NT2/D1 (cell line): Measurements from ENCODE around the gene IGF1R.

Experiments used
- DNase-seq: peaks from one replicate; pipeline ENCODE4 v3.0.0-alpha.2; 2011; ENCODE audit warnings: low read depth, low spot score
- H3K27me3 ChIP-seq: 2 replicates; pipeline ENCODE4 v1.6.0; 2011; ENCODE audit warnings: mild to moderate bottlenecking; ENCODE audit not compliant: insufficient read length, insufficient read depth
- H3K36me3 ChIP-seq: 2 replicates; pipeline ENCODE4 v1.6.1; 2011; ENCODE audit warnings: mild to moderate bottlenecking, low read length, mixed read lengths; ENCODE audit not compliant: insufficient read depth, insufficient read length
- H3K4me1 ChIP-seq: 2 replicates; pipeline ENCODE4 v1.5.1; 2011; ENCODE audit not compliant: insufficient read depth, insufficient read length
- H3K4me3 ChIP-seq: 2 replicates; pipeline ENCODE4 v1.5.1; 2011; ENCODE audit warnings: low read depth; ENCODE audit not compliant: insufficient read length
- H3K9ac ChIP-seq: 2 replicates; pipeline ENCODE4 v1.6.0; 2011; ENCODE audit warnings: low read depth; ENCODE audit not compliant: insufficient read length
- H3K9me3 ChIP-seq: 2 replicates; pipeline ENCODE4 v1.5.1; 2011; ENCODE audit warnings: mild to moderate bottlenecking, low read length; ENCODE audit not compliant: insufficient read depth
- SUZ12 ChIP-seq: IDR thresholded peaks from 2 replicates; pipeline ENCODE4 v1.6.1; 2011; ENCODE audit not compliant: insufficient read length, insufficient read depth; ENCODE audit errors: extremely low read depth
- YY1 ChIP-seq: IDR thresholded peaks from 2 replicates; pipeline ENCODE4 v1.6.1; 2011; ENCODE audit not compliant: insufficient read length, insufficient read depth
- ZNF274 ChIP-seq: IDR thresholded peaks from 2 replicates; pipeline ENCODE4 v1.6.1; 2011; ENCODE audit warnings: mild to moderate bottlenecking, low read depth, low read length

IGF1R gene

GRCh38 chr15:98981851-98982722 is 333.7 kb downstream of the IGF1R start:
- TF ChIP-seq SUZ12 (no peak), YY1 (no peak), ZNF274 (no peak)
- peaks cover 14% of the 10 kb centered on the region; the same call in 1 of the 2 replicates for H3K9me3 ChIP-seq
- DNase-seq, result no peak
- H3K27me3 ChIP-seq, result no peaks in the 10 kb centered on the region
- H3K4me1 ChIP-seq, result no peaks in the 10 kb centered on the region
- no peaks in the 10 kb centered on the region for H3K36me3 ChIP-seq
- no peak overlapping the region for H3K4me3 ChIP-seq
- H3K9ac ChIP-seq, result no peak overlapping the region

GRCh38 chr15:98983334-98983733 is 335.0 kb downstream of the IGF1R start:
- Histone ChIP-seq H3K27me3 (no peaks in the 10 kb centered on the region), H3K9me3 (peaks cover 20% of the 10 kb centered on the region; the same call in 1 of the 2 replicates), H3K36me3 (no peaks in the 10 kb centered on the region), H3K4me3 (no peak overlapping the region), H3K4me1 (no peaks in the 10 kb centered on the region), H3K9ac (no peak overlapping the region)
- no peak for TF ChIP-seq ZNF274
- TF ChIP-seq SUZ12, result no peak
- TF ChIP-seq YY1, result no peak
- no peak for DNase-seq

- no peak for DNase-seq
- Histone ChIP-seq H3K4me3 (no peak overlapping the region), H3K27me3 (no peaks in the 10 kb centered on the region), H3K4me1 (no peaks in the 10 kb centered on the region), H3K9ac (no peak overlapping the region), H3K9me3 (peaks cover 20% of the 10 kb centered on the region; the same call in 1 of the 2 replicates), H3K36me3 (no peaks in the 10 kb centered on the region)
- TF ChIP-seq YY1 (no peak), SUZ12 (no peak), ZNF274 (no peak)
Measured at GRCh38 chr15:98986281-98986680, 337.9 kb downstream of the IGF1R start.

- H3K4me3 ChIP-seq, result no peak overlapping the region
- H3K4me1 ChIP-seq, result no peaks in the 10 kb centered on the region
- DNase-seq, result no peak
- TF ChIP-seq YY1 (no peak), ZNF274 (no peak), SUZ12 (no peak)
- H3K9ac ChIP-seq, result no peak overlapping the region
- no peaks in the 10 kb centered on the region for H3K27me3 ChIP-seq
- H3K36me3 ChIP-seq, result no peaks in the 10 kb centered on the region
- no peaks in the 10 kb centered on the region for H3K9me3 ChIP-seq
Measured at GRCh38 chr15:98994892-98995291, 346.6 kb downstream of the IGF1R start.

DNA sequence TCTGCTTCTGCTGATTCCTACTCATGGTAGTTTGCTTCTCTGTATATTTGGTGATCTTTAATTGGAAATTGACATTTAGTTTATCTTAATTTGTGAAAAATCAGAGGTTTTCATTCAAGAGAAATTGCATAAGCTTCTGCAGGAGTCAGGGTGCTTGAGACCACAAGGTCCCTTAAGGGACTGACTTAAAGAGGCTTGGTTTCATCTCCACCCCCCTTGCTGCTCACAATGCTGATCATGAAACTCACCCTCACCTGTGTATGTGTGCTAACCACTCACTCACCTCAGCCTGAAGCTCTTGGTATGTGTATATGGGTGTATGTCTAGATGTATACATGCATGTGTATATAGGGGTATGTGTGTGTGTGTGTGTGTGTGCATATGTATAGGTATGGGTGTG is 347.8 kb downstream of the IGF1R start:
- Histone ChIP-seq H3K27me3 (no peaks in the 10 kb centered on the region), H3K36me3 (no peaks in the 10 kb centered on the region), H3K9ac (no peak overlapping the region), H3K4me1 (no peaks in the 10 kb centered on the region), H3K4me3 (no peak overlapping the region), H3K9me3 (no peaks in the 10 kb centered on the region)
- no peak for DNase-seq
- no peak for TF ChIP-seq SUZ12
- no peak for TF ChIP-seq YY1
- no peak for TF ChIP-seq ZNF274

- Histone ChIP-seq H3K36me3 (no peaks in the 10 kb centered on the region), H3K9me3 (no peaks in the 10 kb centered on the region), H3K4me3 (no peak overlapping the region), H3K27me3 (no peaks in the 10 kb centered on the region), H3K9ac (no peak overlapping the region), H3K4me1 (no peaks in the 10 kb centered on the region)
- DNase-seq, result no peak
- TF ChIP-seq YY1 (no peak), ZNF274 (no peak), SUZ12 (no peak)
Measured at GRCh38 chr15:98996624-98997023, 348.3 kb downstream of the IGF1R start.

DNA sequence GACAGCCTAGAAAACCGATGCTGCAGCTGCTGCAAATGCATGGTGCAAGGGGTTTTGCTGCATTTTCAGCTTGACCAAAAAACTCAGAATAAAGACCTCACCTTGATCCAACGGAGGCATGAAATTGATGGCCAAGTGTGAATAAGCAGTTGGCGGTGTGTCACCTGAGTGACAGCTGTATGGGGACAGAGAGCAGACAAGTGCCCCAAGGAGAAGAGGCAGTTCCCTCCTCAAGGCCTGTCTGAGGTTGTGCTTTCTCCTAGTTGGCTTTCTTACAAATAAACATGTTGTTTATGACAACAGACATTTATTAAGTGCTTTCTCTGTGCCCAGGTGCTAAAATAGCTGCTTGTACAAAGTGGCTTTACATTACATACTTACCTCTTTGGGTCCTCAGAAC is 349.0 kb downstream of the IGF1R start:
- H3K4me1 ChIP-seq, result no peaks in the 10 kb centered on the region
- H3K9me3 ChIP-seq, result no peaks in the 10 kb centered on the region
- H3K9ac ChIP-seq, result no peak overlapping the region
- H3K4me3 ChIP-seq, result no peak overlapping the region
- no peak for DNase-seq
- no peaks in the 10 kb centered on the region for H3K36me3 ChIP-seq
- no peak for TF ChIP-seq ZNF274
- no peak for TF ChIP-seq SUZ12
- no peak for TF ChIP-seq YY1
- no peaks in the 10 kb centered on the region for H3K27me3 ChIP-seq
